Muscle of arm (tissue), 12 donors: ENCODE measurements around the gene ASCC3. TPM values are rescaled to one million over a fixed set of nuclear protein-coding genes. Genes with fewer than 3 reads are reported as not detected.

Experiments used
- DNase-seq: peaks from one replicate; pipeline ENCODE4 v3.0.0-alpha.2; 2013
- polyA plus RNA-seq, 12 donors: library from polyadenylated mRNA; unstranded; fragments of 120-200 nt; gene quantifications; one replicate each; pipeline ENCODE4 v1.2.1, GENCODE V29; 2013; ENCODE audit not compliant: insufficient read length in 12 of 12

ASCC3 gene
- polyA plus RNA-seq, 12 donors, result 12.0 to 33.6 (median 16.7) TPM; not detected in 1

GRCh38 chr6:100595456-100595855 lies 285.7 kb downstream of the ASCC3 start:
- no peak for DNase-seq

- DNase-seq, result no peak
These were observed 287.6 kb downstream of the ASCC3 start for GRCh38 chr6:100593522-100593921.

- no peak for DNase-seq
These were observed 288.2 kb downstream of the ASCC3 start for GRCh38 chr6:100592929-100593328.

GRCh38 chr6:100577425-100577824 lies 303.7 kb downstream of the ASCC3 start:
- no peak for DNase-seq

- DNase-seq, result no peak
These were observed 305.2 kb downstream of the ASCC3 start for GRCh38 chr6:100575921-100576320.

GRCh38 chr6:100574836-100575235 lies 306.3 kb downstream of the ASCC3 start:
- no peak for DNase-seq

GRCh38 chr6:100573166-100573565 lies 308.0 kb downstream of the ASCC3 start:
- peak; percentile 22 for DNase-seq

- DNase-seq, result no peak
These were observed 312.9 kb downstream of the ASCC3 start for GRCh38 chr6:100568255-100568654.

- no peak for DNase-seq
These were observed 314.6 kb downstream of the ASCC3 start for GRCh38 chr6:100566563-100566962.

GRCh38 chr6:100565439-100566104 lies 315.6 kb downstream of the ASCC3 start:
- no peak for DNase-seq

- DNase-seq, result no peak
These were observed 321.3 kb downstream of the ASCC3 start for GRCh38 chr6:100559859-100560258.

GRCh38 chr6:100554228-100554627 lies 326.9 kb downstream of the ASCC3 start:
- no peak for DNase-seq

GRCh38 chr6:100553243-100553642 lies 327.9 kb downstream of the ASCC3 start:
- no peak for DNase-seq

- DNase-seq, result no peak
These were observed 331.5 kb downstream of the ASCC3 start for GRCh38 chr6:100549406-100550167.

- DNase-seq, result no peak
These were observed 343.0 kb downstream of the ASCC3 start for GRCh38 chr6:100538086-100538485.

GRCh38 chr6:100518588-100518987 lies 362.5 kb downstream of the ASCC3 start:
- no peak for DNase-seq

GRCh38 chr6:100517633-100518032 lies 363.5 kb downstream of the ASCC3 start:
- no peak for DNase-seq

- DNase-seq, result no peak
These were observed 364.0 kb downstream of the ASCC3 start for GRCh38 chr6:100517106-100517505.

GRCh38 chr6:100514660-100515059 lies 366.5 kb downstream of the ASCC3 start:
- DNase-seq, result no peak

GRCh38 chr6:100512203-100512862 lies 368.8 kb downstream of the ASCC3 start:
- DNase-seq, result no peak

GRCh38 chr6:100509101-100509500 lies 372.0 kb downstream of the ASCC3 start:
- DNase-seq, result no peak

GRCh38 chr6:100506651-100507050 lies 374.5 kb downstream of the ASCC3 start:
- DNase-seq, result no peak
